Measurements from ENCODE around the gene SAMD7. TPM values are rescaled to one million over a fixed set of nuclear protein-coding genes. Genes with fewer than 3 reads are reported as not detected.

SAMD7 gene
- total RNA-seq, 1 experiment from 2014 or later: not detected

DNA sequence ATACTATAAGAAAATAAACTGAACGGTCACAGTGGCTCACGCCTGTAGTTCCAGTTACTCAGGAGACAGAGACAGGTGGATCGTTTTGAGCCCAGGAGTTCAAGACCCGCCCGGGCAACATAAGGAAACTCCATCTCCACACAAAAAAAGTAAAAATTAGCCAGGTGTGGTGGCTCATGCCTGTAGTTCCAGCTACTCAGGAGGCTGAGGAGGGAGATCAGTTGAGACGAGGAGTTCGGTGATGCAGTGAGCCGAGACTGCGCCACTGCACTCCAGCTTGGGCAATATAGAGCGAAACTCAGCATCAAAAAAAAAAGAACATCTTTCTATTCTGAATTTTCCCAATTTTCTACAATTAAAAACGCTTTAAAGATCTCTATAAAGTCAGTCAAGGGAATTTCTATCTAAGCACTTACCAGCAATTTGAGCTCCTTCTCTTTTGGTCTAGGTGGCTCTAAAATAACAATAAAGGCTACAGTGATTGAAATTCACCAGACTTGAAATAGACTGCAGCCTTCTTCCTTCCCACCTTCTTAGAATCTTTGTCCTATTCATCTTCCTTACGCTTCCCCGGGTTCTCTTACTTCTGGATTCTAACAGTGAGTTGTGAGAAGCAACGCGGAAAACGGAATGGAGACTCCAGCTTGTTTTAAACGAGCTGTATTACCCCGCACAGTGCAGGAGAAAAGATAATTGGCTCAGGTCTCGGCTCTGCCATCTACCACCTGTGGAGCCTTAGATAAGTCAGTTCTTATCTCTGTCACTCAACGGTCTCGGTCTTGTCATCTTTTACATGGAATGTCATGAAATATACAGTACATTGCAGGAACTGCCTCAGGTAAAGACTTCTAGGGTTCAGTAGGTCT, 54.4 kb downstream of the SAMD7 start:
- intact Hi-C loops (cut with micrococcal nuclease; ENCODE audit: unreplicated experiment): loop anchor here (1.0 to 2.0 kb wide), 4 partner anchors 35 to 193 kb away; partner anchors contain the start of gene MYNN
- no peak for DNase-seq

DNA sequence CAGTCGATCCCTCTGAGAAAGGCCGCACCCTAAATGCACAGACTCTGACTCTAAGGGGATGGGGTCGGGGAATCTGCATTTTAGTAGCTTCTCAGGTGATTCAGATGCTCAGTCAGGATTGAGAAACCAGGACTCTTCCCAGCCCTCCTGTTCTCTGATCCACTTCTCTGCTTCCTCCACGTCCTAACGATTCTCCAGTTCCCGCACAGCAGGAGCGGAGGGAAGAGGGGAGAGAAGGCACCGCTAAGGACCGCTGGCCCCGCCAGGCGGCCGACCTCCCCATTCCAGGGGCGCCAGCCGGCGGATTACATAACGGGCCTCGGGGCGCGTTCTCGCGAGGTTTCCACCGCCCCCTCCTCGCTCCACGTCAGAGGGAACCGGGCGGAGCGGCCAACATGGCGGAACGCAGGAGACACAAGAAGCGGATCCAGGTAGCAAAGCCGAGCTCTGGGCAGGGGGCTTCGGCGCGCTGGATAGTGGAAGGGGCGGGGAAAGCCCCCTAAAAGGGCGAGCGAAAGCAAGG, 55.1 kb downstream of the SAMD7 start, which contains the start of gene SEC62:
TSS of gene SEC62 (plus strand) at position 380 of the 523 bp plus-strand sequence. CDS start at position 396, 16 bp downstream.
- DNase-seq: peak; percentile 93 to 95
- Mint-ChIP-seq H3K27ac (ENCODE audit: unreplicated experiment) (peak within 1 kb of the TSS; percentile 99), H3K36me3 (ENCODE audit: insufficient read depth, unreplicated experiment) (peaks cover 10% of the 10 kb centered on the region), H3K9me3 (ENCODE audit: unreplicated experiment) (no peaks in the 10 kb centered on the region), H3K4me1 (ENCODE audit: low read depth, unreplicated experiment) (peaks cover 14% of the 10 kb centered on the region), H3K27me3 (ENCODE audit: insufficient read depth, unreplicated experiment) (peaks cover 13% of the 10 kb centered on the region), H3K4me3 (ENCODE audit: unreplicated experiment) (peak within 1 kb of the TSS; percentile 97)
- Histone ChIP-seq H3K36me3 (ENCODE audit: control insufficient read depth, insufficient read depth, low read length) (no peaks in the 10 kb centered on the region; the same call in 1 of the 2 replicates), H3K4me3 (ENCODE audit: low read depth, low read length) (peak within 1 kb of the TSS; percentile 48), H3K9me3 (no peaks in the 10 kb centered on the region), H3K27me3 (replicated peaks; ENCODE audit: control insufficient read depth, insufficient read depth, low read length) (no peaks in the 10 kb centered on the region), H3K4me1 (peaks cover 7% of the 10 kb centered on the region)
- TF ChIP-seq, protein P1, sequence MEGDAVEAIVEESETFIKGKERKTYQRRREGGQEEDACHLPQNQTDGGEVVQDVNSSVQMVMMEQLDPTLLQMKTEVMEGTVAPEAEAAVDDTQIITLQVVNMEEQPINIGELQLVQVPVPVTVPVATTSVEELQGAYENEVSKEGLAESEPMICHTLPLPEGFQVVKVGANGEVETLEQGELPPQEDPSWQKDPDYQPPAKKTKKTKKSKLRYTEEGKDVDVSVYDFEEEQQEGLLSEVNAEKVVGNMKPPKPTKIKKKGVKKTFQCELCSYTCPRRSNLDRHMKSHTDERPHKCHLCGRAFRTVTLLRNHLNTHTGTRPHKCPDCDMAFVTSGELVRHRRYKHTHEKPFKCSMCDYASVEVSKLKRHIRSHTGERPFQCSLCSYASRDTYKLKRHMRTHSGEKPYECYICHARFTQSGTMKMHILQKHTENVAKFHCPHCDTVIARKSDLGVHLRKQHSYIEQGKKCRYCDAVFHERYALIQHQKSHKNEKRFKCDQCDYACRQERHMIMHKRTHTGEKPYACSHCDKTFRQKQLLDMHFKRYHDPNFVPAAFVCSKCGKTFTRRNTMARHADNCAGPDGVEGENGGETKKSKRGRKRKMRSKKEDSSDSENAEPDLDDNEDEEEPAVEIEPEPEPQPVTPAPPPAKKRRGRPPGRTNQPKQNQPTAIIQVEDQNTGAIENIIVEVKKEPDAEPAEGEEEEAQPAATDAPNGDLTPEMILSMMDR (IDR thresholded peaks at IDR 0.05; ENCODE audit: insufficient read depth in 1 of 2, low read depth in 1 of 2, low read length in 1 of 2, severe bottlenecking in 1 of 2, unreplicated experiment in 1 of 2): peak; percentile 19 to 62
- ChIA-PET POLR2A (interaction anchor here (0.6 kb wide), 2 partner anchors 16 to 203 kb away, joined by 3 to 4 read pairs; no protein-coding TSS in a partner anchor), CTCF (interaction anchor here (0.6 kb wide), 2 partner anchors 112 to 390 kb away, joined by 3 read pairs; no protein-coding TSS in a partner anchor)
- intact Hi-C loops (cut with micrococcal nuclease; ENCODE audit: unreplicated experiment): loop anchor here (1.0 to 2.0 kb wide), 4 partner anchors 36 to 194 kb away; partner anchors contain the start of gene MYNN
- BruUV-seq (replicated peaks): no TSS peak

More for the DNA sequence above, 54.4 kb downstream of the SAMD7 start:
- CTCF ChIA-PET: interaction anchor here (0.6 kb wide), 2 partner anchors 113 to 391 kb away, joined by 3 read pairs; no protein-coding TSS in a partner anchor
- peaks cover 18% of the 10 kb centered on the region for H3K27me3 Mint-ChIP-seq (ENCODE audit: insufficient read depth, unreplicated experiment)
- POLR2A ChIA-PET: no interaction called here
- peaks cover 14% of the 10 kb centered on the region for H3K4me1 Mint-ChIP-seq (ENCODE audit: low read depth, unreplicated experiment)
- H3K36me3 Mint-ChIP-seq (ENCODE audit: insufficient read depth, unreplicated experiment): peaks cover 10% of the 10 kb centered on the region
- peak overlapping the region; percentile 99 for H3K27ac Mint-ChIP-seq (ENCODE audit: unreplicated experiment)
- peak overlapping the region; percentile 97 for H3K4me3 Mint-ChIP-seq (ENCODE audit: unreplicated experiment)
- H3K9me3 Mint-ChIP-seq (ENCODE audit: unreplicated experiment): no peaks in the 10 kb centered on the region
- H3K9me3 ChIP-seq: peaks cover under 1% of the 10 kb centered on the region; the same call in 1 of the 2 replicates
- H3K4me3 ChIP-seq (ENCODE audit: low read depth, low read length): peak overlapping the region; percentile 48
- no peaks in the 10 kb centered on the region for H3K27me3 ChIP-seq (replicated peaks; ENCODE audit: control insufficient read depth, insufficient read depth, low read length)
- TSS peak; percentile 78 for BruUV-seq (replicated peaks)
- TF ChIP-seq, protein P1 (IDR thresholded peaks at IDR 0.05; ENCODE audit: insufficient read depth in 1 of 2, low read depth in 1 of 2, low read length in 1 of 2, severe bottlenecking in 1 of 2, unreplicated experiment in 1 of 2): no peak
- H3K36me3 ChIP-seq (ENCODE audit: control insufficient read depth, insufficient read depth, low read length): no peaks in the 10 kb centered on the region; the same call in 1 of the 2 replicates
- peaks cover 7% of the 10 kb centered on the region for H3K4me1 ChIP-seq

Data from Caco-2 (cell line).